Mammary epithelial cell (primary cell): ENCODE results near the gene SLC12A6.

Experiments used
- CTCF ChIP-seq, 2 donors: IDR thresholded peaks in 1 of 2; conservative IDR thresholded peaks in 1 of 2; 2 replicates each; pipeline ENCODE4 v1.5.1; 2011 to 2012; ENCODE audit warnings: inconsistent platforms in 2 of 2, low read length in 2 of 2, mild to moderate bottlenecking in 2 of 2, control low read depth in 1 of 2, low read depth in 1 of 2; ENCODE audit not compliant: insufficient read depth in 1 of 2; ENCODE audit errors: extremely low read depth in 1 of 2
- EZH2 ChIP-seq: IDR thresholded peaks from 2 replicates; pipeline ENCODE4 v1.6.1; 2012; ENCODE audit warnings: low read length, inconsistent platforms, borderline replicate concordance

DNA sequence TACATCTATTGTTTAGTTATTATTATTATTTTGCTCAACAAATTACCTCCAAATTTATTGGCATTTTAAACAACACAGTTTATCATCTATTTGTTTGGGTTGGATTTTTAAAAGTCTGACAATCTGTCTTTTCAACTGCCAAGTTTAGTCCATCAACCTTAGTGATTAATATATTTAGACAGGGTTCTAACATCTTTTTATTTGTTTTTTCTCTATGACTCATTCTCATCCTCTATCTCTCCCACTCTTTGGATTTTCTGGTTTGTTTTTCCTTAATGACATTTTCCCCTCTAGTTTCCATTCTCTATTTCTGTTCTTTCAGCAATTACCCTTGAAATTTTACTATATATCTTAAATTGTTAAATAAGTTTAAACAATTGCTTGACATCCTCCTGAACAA, 70.8 kb downstream of the SLC12A6 start:
- no peak for TF ChIP-seq EZH2
- no peak for TF ChIP-seq CTCF (conservative IDR thresholded peaks at IDR 0.05 in 1 of 2, IDR thresholded peaks at IDR 0.05 in 1 of 2; ENCODE audit: extremely low read depth in 1 of 2, insufficient read depth in 1 of 2, low read depth in 1 of 2, low read length in 2 of 2)
